PC-3 (cell line): Measurements from ENCODE around the gene CFAP46. TPM values are rescaled to one million over a fixed set of nuclear protein-coding genes. Genes with fewer than 3 reads are reported as not detected.

ENCODE experiments used
- ATAC-seq: fragments of 200-7000 bp; cut with Tn5 transposase; 2 replicates; pipeline ENCODE4 v1.9.1; 2020; ENCODE audit warnings: mild to moderate bottlenecking, moderate library complexity
- BruUV-seq: library from RNA; stranded (reverse); fragments of 400-500 nt; replicated peaks from 2 replicates; lab custom pipeline; 2021; lab: Mats Ljungman, UMichigan
- CTCF ChIA-PET: fragments of 300-600 bp; sonication (Branson Sonifier 250); formaldehyde crosslinking; loops from one replicate; lab custom pipeline; 2022; ENCODE audit warnings: antibody characterized with exemption; lab: Charles Lee
- POLR2A ChIA-PET: fragments of 300-600 bp; sonication (Branson Sonifier 250); formaldehyde crosslinking; loops from one replicate; lab custom pipeline; 2022; ENCODE audit warnings: antibody characterized with exemption; ENCODE audit not compliant: unreplicated experiment; lab: Charles Lee
- DNase-seq: peaks from one replicate; pipeline ENCODE4 v3.0.0-alpha.2; 2015
- H2AFZ ChIP-seq: fragments of 300-600 bp; sonication (generic); 2 replicates; pipeline ENCODE4 v1.6.0; 2016; ENCODE audit warnings: antibody characterized with exemption, low read length
- H3F3A ChIP-seq: fragments of 300-600 bp; sonication (generic); one replicate; pipeline ENCODE4 v1.6.0; 2017; ENCODE audit warnings: antibody characterized with exemption, low read length, control low read depth, mild to moderate bottlenecking; ENCODE audit not compliant: unreplicated experiment
- H3K27ac ChIP-seq: fragments of 300-600 bp; sonication (generic); 2 replicates; pipeline ENCODE4 v1.5.1; 2016; ENCODE audit warnings: mild to moderate bottlenecking, low read length
- H3K27me3 ChIP-seq: fragments of 300-600 bp; sonication (generic); 2 replicates; pipeline ENCODE4 v1.6.1; 2016; ENCODE audit warnings: low read length, mixed read lengths
- H3K36me3 ChIP-seq: fragments of 300-600 bp; sonication (generic); 2 replicates; pipeline ENCODE4 v1.6.1; 2016; ENCODE audit warnings: low read depth, mixed run types, low read length, mixed read lengths
- H3K4me1 ChIP-seq: fragments of 300-600 bp; sonication (generic); 2 replicates; pipeline ENCODE4 v1.5.1; 2016; ENCODE audit warnings: low read length; ENCODE audit not compliant: insufficient read depth
- H3K4me2 ChIP-seq: fragments of 300-600 bp; sonication (generic); 2 replicates; pipeline ENCODE4 v1.6.0; 2016; ENCODE audit warnings: low read length
- H3K4me3 ChIP-seq: fragments of 300-600 bp; sonication (generic); 2 replicates; pipeline ENCODE4 v1.5.1; 2016; ENCODE audit warnings: mild to moderate bottlenecking, low read length, mixed read lengths
- H3K79me2 ChIP-seq: fragments of 300-600 bp; sonication (generic); 2 replicates; pipeline ENCODE4 v1.6.1; 2017; ENCODE audit warnings: low read length, mixed read lengths
- H3K9ac ChIP-seq: fragments of 300-600 bp; sonication (generic); 2 replicates; pipeline ENCODE4 v1.6.0; 2016; ENCODE audit warnings: mild to moderate bottlenecking, low read length
- H3K9me2 ChIP-seq: fragments of 300-600 bp; sonication (generic); replicated peaks from 2 replicates; pipeline ENCODE4 v1.6.1; 2016; ENCODE audit warnings: mixed run types, low read length, mixed read lengths
- H3K9me3 ChIP-seq: fragments of 300-600 bp; sonication (generic); 2 replicates; pipeline ENCODE4 v1.6.1; 2016; ENCODE audit warnings: low read length, mixed read lengths
- H4K20me1 ChIP-seq: fragments of 300-600 bp; sonication (generic); 2 replicates; pipeline ENCODE4 v1.6.1; 2016; ENCODE audit warnings: low read length, mixed read lengths
- CTCF ChIP-seq: fragments of 300-600 bp; sonication (generic); conservative IDR thresholded peaks from 2 replicates; pipeline ENCODE4 v1.5.1; 2017; ENCODE audit warnings: antibody characterized with exemption, low read depth, mild to moderate bottlenecking, low read length
- EZH2 ChIP-seq: fragments of 300-600 bp; sonication (generic); IDR thresholded peaks from one replicate; pipeline ENCODE4 v1.6.1; 2017; ENCODE audit warnings: antibody characterized with exemption, mild to moderate bottlenecking, low read length; ENCODE audit not compliant: unreplicated experiment
- EZH2phosphoT487 ChIP-seq: fragments of 300-600 bp; sonication (generic); IDR thresholded peaks from 2 replicates; pipeline ENCODE4 v1.6.1; 2018; ENCODE audit warnings: mild to moderate bottlenecking, antibody characterized with exemption, low read length, borderline replicate concordance
- intact Hi-C: fragments of 100-400 bp; cut with micrococcal nuclease; formaldehyde crosslinking; loops from 2 replicates; pipeline ENCODE4 v1.9.0; 2023
- total RNA-seq: library from RNA; depleted of rRNA; stranded (reverse); fragments of >200 nt; gene quantifications from 2 replicates; pipeline ENCODE4 v1.2.3, GENCODE V29; 2014

CFAP46 gene
- total RNA-seq, 1 experiment from 2014 or later: 0.04 TPM

GRCh38 chr10:132914732-132915131 is 27.6 kb downstream of the CFAP46 start:
- no peak overlapping the region for H3K9ac ChIP-seq
- ATAC-seq (no peak), DNase-seq (no peak)
- no peaks in the 10 kb centered on the region for H3F3A ChIP-seq
- no peak overlapping the region for H2AFZ ChIP-seq
- no peaks in the 10 kb centered on the region for H3K36me3 ChIP-seq
- no peak overlapping the region for H3K4me3 ChIP-seq
- H3K9me2 ChIP-seq: no peaks in the 10 kb centered on the region
- no peak overlapping the region for H3K4me2 ChIP-seq
- H3K9me3 ChIP-seq: no peaks in the 10 kb centered on the region
- H3K4me1 ChIP-seq: no peaks in the 10 kb centered on the region
- intact Hi-C loops: no loop called here
- no peak for TF ChIP-seq CTCF
- TF ChIP-seq EZH2phosphoT487: no peak
- TF ChIP-seq EZH2: no peak
- POLR2A ChIA-PET: no interaction called here
- H3K27me3 ChIP-seq: no peaks in the 10 kb centered on the region
- no peak overlapping the region for H3K27ac ChIP-seq
- CTCF ChIA-PET: no interaction called here
- BruUV-seq: no TSS peak
- no peaks in the 10 kb centered on the region for H4K20me1 ChIP-seq
- H3K79me2 ChIP-seq: no peaks in the 10 kb centered on the region

- Histone ChIP-seq H3K9me2 (no peaks in the 10 kb centered on the region), H3K4me3 (no peak overlapping the region), H3K9ac (no peak overlapping the region), H2AFZ (no peak overlapping the region), H3K9me3 (no peaks in the 10 kb centered on the region), H3K79me2 (no peaks in the 10 kb centered on the region), H3K4me2 (no peak overlapping the region), H3K4me1 (no peaks in the 10 kb centered on the region), H3K27me3 (no peaks in the 10 kb centered on the region), H3K27ac (no peak overlapping the region), H4K20me1 (no peaks in the 10 kb centered on the region), H3K36me3 (no peaks in the 10 kb centered on the region), H3F3A (no peaks in the 10 kb centered on the region)
- DNase-seq (no peak), ATAC-seq (no peak)
- TF ChIP-seq EZH2 (no peak), CTCF (no peak), EZH2phosphoT487 (no peak)
- POLR2A ChIA-PET: no interaction called here
- CTCF ChIA-PET: no interaction called here
- no TSS peak for BruUV-seq
- intact Hi-C loops: no loop called here
Measured at GRCh38 chr10:132913559-132914115, 28.7 kb downstream of the CFAP46 start.

GRCh38 chr10:132912713-132913558 is 29.4 kb downstream of the CFAP46 start:
- H3K27me3 ChIP-seq: no peaks in the 10 kb centered on the region
- no peak for ATAC-seq
- H4K20me1 ChIP-seq: no peaks in the 10 kb centered on the region
- H3K9ac ChIP-seq: no peak overlapping the region
- no peak overlapping the region for H3K4me2 ChIP-seq
- TF ChIP-seq EZH2phosphoT487 (no peak), CTCF (no peak), EZH2 (no peak)
- H2AFZ ChIP-seq: no peak overlapping the region
- ChIA-PET POLR2A (no interaction called here), CTCF (no interaction called here)
- intact Hi-C loops: no loop called here
- no peaks in the 10 kb centered on the region for H3K9me3 ChIP-seq
- no peaks in the 10 kb centered on the region for H3K36me3 ChIP-seq
- H3K9me2 ChIP-seq: no peaks in the 10 kb centered on the region
- no peak overlapping the region for H3K27ac ChIP-seq
- no peaks in the 10 kb centered on the region for H3K79me2 ChIP-seq
- H3K4me3 ChIP-seq: no peak overlapping the region
- no peaks in the 10 kb centered on the region for H3F3A ChIP-seq
- no peaks in the 10 kb centered on the region for H3K4me1 ChIP-seq
- no TSS peak for BruUV-seq
- no peak for DNase-seq
